ENCODE data around the gene CROCC2. TPM values are rescaled to one million over a fixed set of nuclear protein-coding genes. Genes with fewer than 3 reads are reported as not detected.
A peak's percentile ranks its signal among the peaks of the same experiment; 100 is the strongest.

The CROCC2 gene
- total and polyA plus RNA-seq, 7 donors, result under 0.01 to 0.09 TPM; not detected in 5

DNA sequence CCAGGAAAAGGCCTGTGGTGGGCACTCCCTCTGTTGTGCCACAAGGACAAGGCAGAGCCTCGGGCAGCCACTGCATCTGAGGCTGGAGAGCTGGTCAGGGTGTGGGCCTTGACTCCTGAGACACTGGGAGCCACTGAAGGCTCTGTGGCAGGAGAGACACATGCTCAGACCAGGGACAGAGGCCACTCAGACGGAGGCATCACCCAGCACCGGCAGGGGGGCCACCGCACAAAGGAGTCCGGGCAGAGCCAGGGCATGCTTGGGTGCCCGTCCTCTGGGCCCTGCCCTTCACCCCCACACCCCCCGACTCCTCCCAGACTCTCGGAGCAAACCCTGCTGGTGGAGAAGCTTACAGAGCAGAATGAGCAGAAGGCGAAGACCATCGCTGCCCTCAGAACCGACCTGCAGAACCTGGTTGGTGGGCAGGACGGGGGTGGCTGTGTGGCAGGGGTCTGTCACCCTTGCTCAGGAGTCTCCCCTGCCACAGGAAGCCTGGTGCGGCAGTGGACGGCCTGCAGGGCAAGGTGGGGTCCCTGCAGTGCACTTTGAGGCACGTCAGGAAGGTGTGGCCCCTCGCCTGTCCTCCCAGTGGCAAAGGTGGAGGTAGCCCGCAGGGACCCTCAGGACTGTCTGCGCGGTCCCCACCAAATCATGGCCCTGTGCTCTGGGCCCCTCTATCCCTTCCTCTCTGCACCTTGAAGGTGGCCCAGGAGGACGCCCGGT lies 26.0 kb downstream of the CROCC2 start:
- no peak overlapping the region for H3K4me3 ChIP-seq
- 81 to 89% methylated on average over 21 of the region's 21 CpGs for WGBS, 2 donors
- H3K27me3 ChIP-seq, result peaks cover 0 to 9% (median 0%) of the 10 kb centered on the region in 3 donors
- intact Hi-C loops (cut with DNase I), result no loop called here
- TF ChIP-seq, protein P1, sequence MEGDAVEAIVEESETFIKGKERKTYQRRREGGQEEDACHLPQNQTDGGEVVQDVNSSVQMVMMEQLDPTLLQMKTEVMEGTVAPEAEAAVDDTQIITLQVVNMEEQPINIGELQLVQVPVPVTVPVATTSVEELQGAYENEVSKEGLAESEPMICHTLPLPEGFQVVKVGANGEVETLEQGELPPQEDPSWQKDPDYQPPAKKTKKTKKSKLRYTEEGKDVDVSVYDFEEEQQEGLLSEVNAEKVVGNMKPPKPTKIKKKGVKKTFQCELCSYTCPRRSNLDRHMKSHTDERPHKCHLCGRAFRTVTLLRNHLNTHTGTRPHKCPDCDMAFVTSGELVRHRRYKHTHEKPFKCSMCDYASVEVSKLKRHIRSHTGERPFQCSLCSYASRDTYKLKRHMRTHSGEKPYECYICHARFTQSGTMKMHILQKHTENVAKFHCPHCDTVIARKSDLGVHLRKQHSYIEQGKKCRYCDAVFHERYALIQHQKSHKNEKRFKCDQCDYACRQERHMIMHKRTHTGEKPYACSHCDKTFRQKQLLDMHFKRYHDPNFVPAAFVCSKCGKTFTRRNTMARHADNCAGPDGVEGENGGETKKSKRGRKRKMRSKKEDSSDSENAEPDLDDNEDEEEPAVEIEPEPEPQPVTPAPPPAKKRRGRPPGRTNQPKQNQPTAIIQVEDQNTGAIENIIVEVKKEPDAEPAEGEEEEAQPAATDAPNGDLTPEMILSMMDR (IDR thresholded peaks at IDR 0.05), result no peak
- TF ChIP-seq POLR2AphosphoS5 (IDR thresholded peaks at IDR 0.05) (no peak), POLR2A (IDR thresholded peaks at IDR 0.05) (no peak), EP300 (IDR thresholded peaks at IDR 0.05) (no peak)
- H3K4me1 ChIP-seq, result no peaks in the 10 kb centered on the region
- no peak overlapping the region for H3K27ac ChIP-seq
- no peaks in the 10 kb centered on the region for H3K36me3 ChIP-seq
- no peaks in the 10 kb centered on the region for H3K9me3 ChIP-seq
- DNase-seq, result peak; percentile 54

- Histone ChIP-seq H3K36me3 (no peaks in the 10 kb centered on the region), H3K4me1 (no peaks in the 10 kb centered on the region), H3K9me3 (no peaks in the 10 kb centered on the region), H3K4me3 (no peak overlapping the region), H3K27ac (no peak overlapping the region), H3K27me3 (peaks cover 0 to 9% (median 0%) of the 10 kb centered on the region in 3 donors)
- intact Hi-C loops (cut with DNase I), result no loop called here
- no peak for DNase-seq
- 79 to 91% methylated on average over 11 of the region's 11 CpGs for WGBS, 2 donors
- TF ChIP-seq POLR2AphosphoS5 (IDR thresholded peaks at IDR 0.05) (no peak), EP300 (IDR thresholded peaks at IDR 0.05) (no peak), POLR2A (IDR thresholded peaks at IDR 0.05) (no peak)
- TF ChIP-seq, protein P1 (IDR thresholded peaks at IDR 0.05), result no peak
These were observed 26.6 kb downstream of the CROCC2 start for GRCh38 chr2:240932724-240933047.

GRCh38 chr2:240933048-240933965 lies 27.2 kb downstream of the CROCC2 start:
- Histone ChIP-seq H3K27me3 (peaks cover 0 to 9% (median 0%) of the 10 kb centered on the region in 3 donors), H3K9me3 (peaks cover 0 to 5% (median 0%) of the 10 kb centered on the region in 4 donors), H3K36me3 (no peaks in the 10 kb centered on the region), H3K4me1 (no peaks in the 10 kb centered on the region), H3K4me3 (no peak overlapping the region), H3K27ac (no peak overlapping the region)
- peak; percentile 59 for DNase-seq
- 77 to 85% methylated on average over 30 of the region's 30 CpGs for WGBS, 2 donors
- TF ChIP-seq, protein P1 (IDR thresholded peaks at IDR 0.05), result no peak
- TF ChIP-seq EP300 (IDR thresholded peaks at IDR 0.05) (no peak), POLR2AphosphoS5 (IDR thresholded peaks at IDR 0.05) (no peak), POLR2A (IDR thresholded peaks at IDR 0.05) (no peak)
- intact Hi-C loops (cut with DNase I), result no loop called here

DNA sequence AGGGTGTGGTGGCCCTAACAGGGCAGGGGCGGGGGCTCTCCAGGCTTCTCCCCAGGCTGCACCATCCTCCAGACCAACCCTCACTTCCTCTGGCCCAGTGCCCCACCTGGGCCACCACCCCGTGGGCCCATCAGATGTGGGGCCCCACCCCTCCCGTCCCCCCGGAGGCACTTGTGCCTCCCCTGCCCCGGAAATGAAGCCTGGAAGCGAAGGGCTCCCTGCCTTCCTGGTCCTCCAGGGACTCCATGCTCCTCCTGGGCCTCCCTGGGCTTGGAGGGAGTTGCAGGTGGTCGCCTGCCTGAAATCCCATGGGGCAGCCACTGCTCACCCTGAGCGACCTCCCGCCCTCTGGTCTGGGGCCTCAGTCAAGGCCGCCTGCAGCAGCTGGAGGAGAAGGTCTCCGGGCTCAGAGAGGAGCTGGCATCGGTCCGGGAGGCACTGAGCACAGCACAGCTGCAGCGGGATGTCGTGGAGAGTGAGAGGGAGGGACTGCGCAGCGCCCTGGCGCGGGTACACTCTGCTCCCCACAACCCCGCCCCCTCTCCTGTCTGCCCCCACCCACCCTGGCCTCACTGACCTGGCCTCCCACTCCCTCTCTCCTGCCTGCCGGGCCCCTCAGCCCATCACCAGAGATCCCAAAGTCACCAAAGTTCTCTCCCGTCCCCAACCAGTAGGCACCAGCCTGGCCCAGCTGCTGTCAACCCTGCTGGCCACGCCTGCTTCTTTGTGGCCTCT lies 28.0 kb downstream of the CROCC2 start:
- Histone ChIP-seq H3K36me3 (no peaks in the 10 kb centered on the region), H3K4me3 (no peak overlapping the region), H3K27ac (no peak overlapping the region), H3K4me1 (no peaks in the 10 kb centered on the region), H3K27me3 (peaks cover 0 to 9% (median 0%) of the 10 kb centered on the region in 3 donors), H3K9me3 (peaks cover 0 to 13% (median 0%) of the 10 kb centered on the region in 4 donors)
- intact Hi-C loops (cut with DNase I), result no loop called here
- TF ChIP-seq, protein P1 (IDR thresholded peaks at IDR 0.05), result no peak
- no peak for TF ChIP-seq POLR2AphosphoS5 (IDR thresholded peaks at IDR 0.05)
- no peak for TF ChIP-seq POLR2A (IDR thresholded peaks at IDR 0.05)
- TF ChIP-seq EP300 (IDR thresholded peaks at IDR 0.05), result no peak
- peak; percentile 47 for DNase-seq
- 58 to 74% methylated on average over 23 of the region's 23 CpGs for WGBS, 2 donors

Measured in sigmoid colon (tissue), 7 donors.